C4-2B (cell line): ENCODE measurements around the gene STX12.

ENCODE experiments used
- H3K27ac ChIP-seq: fragments of 450-650 bp; 2 replicates; pipeline ENCODE4 v1.5.1; 2017
- ZFX ChIP-seq: fragments of 450-650 bp; IDR thresholded peaks from 2 replicates; pipeline ENCODE4 v1.6.1; 2017
- TF ChIP-seq, protein P1 (sequence below): fragments of 450-650 bp; conservative IDR thresholded peaks from 2 replicates; pipeline ENCODE4 v1.5.1; 2017; ENCODE audit warnings: mild to moderate bottlenecking

The STX12 gene

DNA sequence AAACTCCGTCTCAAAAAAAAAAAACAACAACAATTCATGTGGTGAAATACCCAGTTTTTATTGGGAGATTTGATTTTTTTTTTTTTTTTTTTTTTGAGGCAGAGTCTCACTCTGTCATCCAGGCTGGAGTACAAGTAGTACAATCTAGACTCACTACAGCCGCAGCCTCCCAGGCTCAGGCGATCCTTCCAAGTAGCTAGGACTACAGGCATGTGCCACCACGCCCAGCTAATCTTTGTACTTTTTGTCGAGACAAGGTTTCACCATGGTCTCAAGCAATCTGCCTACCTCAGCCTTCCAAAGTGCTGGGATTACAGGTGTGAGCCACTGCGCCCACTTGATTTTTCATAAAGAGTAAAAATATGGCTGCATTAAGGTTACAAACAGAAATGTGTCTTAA is 31.9 kb upstream of the STX12 start:
- H3K27ac ChIP-seq: no peak overlapping the region
- TF ChIP-seq, protein P1, sequence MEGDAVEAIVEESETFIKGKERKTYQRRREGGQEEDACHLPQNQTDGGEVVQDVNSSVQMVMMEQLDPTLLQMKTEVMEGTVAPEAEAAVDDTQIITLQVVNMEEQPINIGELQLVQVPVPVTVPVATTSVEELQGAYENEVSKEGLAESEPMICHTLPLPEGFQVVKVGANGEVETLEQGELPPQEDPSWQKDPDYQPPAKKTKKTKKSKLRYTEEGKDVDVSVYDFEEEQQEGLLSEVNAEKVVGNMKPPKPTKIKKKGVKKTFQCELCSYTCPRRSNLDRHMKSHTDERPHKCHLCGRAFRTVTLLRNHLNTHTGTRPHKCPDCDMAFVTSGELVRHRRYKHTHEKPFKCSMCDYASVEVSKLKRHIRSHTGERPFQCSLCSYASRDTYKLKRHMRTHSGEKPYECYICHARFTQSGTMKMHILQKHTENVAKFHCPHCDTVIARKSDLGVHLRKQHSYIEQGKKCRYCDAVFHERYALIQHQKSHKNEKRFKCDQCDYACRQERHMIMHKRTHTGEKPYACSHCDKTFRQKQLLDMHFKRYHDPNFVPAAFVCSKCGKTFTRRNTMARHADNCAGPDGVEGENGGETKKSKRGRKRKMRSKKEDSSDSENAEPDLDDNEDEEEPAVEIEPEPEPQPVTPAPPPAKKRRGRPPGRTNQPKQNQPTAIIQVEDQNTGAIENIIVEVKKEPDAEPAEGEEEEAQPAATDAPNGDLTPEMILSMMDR: no peak
- TF ChIP-seq ZFX: no peak

GRCh38 chr1:27744556-27744955 is 28.5 kb upstream of the STX12 start:
- no peak for TF ChIP-seq ZFX
- TF ChIP-seq, protein P1: no peak
- H3K27ac ChIP-seq: no peak overlapping the region

GRCh38 chr1:27745466-27745865 is 27.6 kb upstream of the STX12 start:
- H3K27ac ChIP-seq: no peak overlapping the region
- TF ChIP-seq ZFX: no peak
- TF ChIP-seq, protein P1: no peak

- no peak overlapping the region for H3K27ac ChIP-seq
- TF ChIP-seq, protein P1: no peak
- no peak for TF ChIP-seq ZFX
These were observed 20.7 kb upstream of the STX12 start for GRCh38 chr1:27752360-27752759.

- TF ChIP-seq, protein P1: no peak
- TF ChIP-seq ZFX: no peak
- H3K27ac ChIP-seq: peak overlapping the region; percentile 21; the same call in 1 of the 2 replicates
These were observed 17.7 kb upstream of the STX12 start for GRCh38 chr1:27755286-27755685.

- TF ChIP-seq, protein P1: no peak
- TF ChIP-seq ZFX: no peak
- H3K27ac ChIP-seq: peak overlapping the region; percentile 21; the same call in 1 of the 2 replicates
These were observed 17.2 kb upstream of the STX12 start for GRCh38 chr1:27755865-27756264.

- no peak for TF ChIP-seq ZFX
- TF ChIP-seq, protein P1: no peak
- no peak overlapping the region for H3K27ac ChIP-seq
These were observed 13.8 kb upstream of the STX12 start for GRCh38 chr1:27759236-27759635.
